Esophagus squamous epithelium (tissue), 4 donors: ENCODE measurements around the gene FOXJ3.

Source experiments
- CTCF ChIP-seq, 6 experiments: fragments of 450-650 bp in 4 of 6; fragments of 200-600 bp in 2 of 6; sonication (generic) in 2 of 6; IDR thresholded peaks; one replicate each; pipeline ENCODE4 v1.5.1; 2016 to 2019; ENCODE audit warnings: antibody characterized with exemption in 6 of 6, mild to moderate bottlenecking in 4 of 6, moderate library complexity in 4 of 6
- POLR2A ChIP-seq, 4 donors: fragments of 450-650 bp; IDR thresholded peaks; one replicate each; pipeline ENCODE4 v1.6.1; 2017; ENCODE audit warnings: antibody characterized with exemption in 4 of 4, mild to moderate bottlenecking in 4 of 4, moderate library complexity in 3 of 4

- TF ChIP-seq CTCF (IDR thresholded peaks at IDR 0.05) (no peak), POLR2A (IDR thresholded peaks at IDR 0.05) (no peak)
Observed at GRCh38 chr1:42138586-42138985, 196.4 kb downstream of the FOXJ3 start.
